GM12878 (cell line): ENCODE data around the gene GSG1L2. TPM values are rescaled to one million over a fixed set of nuclear protein-coding genes. Genes with fewer than 3 reads are reported as not detected.

ENCODE experiments used
- ATAC-seq: fragments of 200-7000 bp; cut with Tn5 transposase; 3 replicates; pipeline ENCODE4 v1.9.1; 2020; ENCODE audit warnings: mild to moderate bottlenecking, moderate library complexity
- BruUV-seq: library from RNA; stranded (reverse); fragments of 400-500 nt; replicated peaks from 2 replicates; lab custom pipeline; 2021; lab: Mats Ljungman, UMichigan
- CTCF ChIA-PET: fragments of 300-600 bp; sonication (Branson Sonifier 250); formaldehyde crosslinking; extraction: SDS; loops from one replicate; lab custom pipeline; 2021; ENCODE audit warnings: inconsistent platforms; lab: Yijun Ruan, JAX
- POLR2A ChIA-PET: fragments of 350-600 bp; formaldehyde crosslinking; extraction: SDS; loops from one replicate; lab custom pipeline; 2021; ENCODE audit warnings: inconsistent platforms; lab: Charles Lee
- RAD21 ChIA-PET: fragments of 300-600 bp; sonication (Branson Sonifier 250); formaldehyde crosslinking; loops from one replicate; lab custom pipeline; 2023; ENCODE audit warnings: antibody characterized with exemption; ENCODE audit not compliant: unreplicated experiment; lab: Charles Lee
- SMC1A ChIA-PET: fragments of 300-600 bp; sonication (Branson Sonifier 250); formaldehyde crosslinking; loops from one replicate; lab custom pipeline; 2023; ENCODE audit not compliant: unreplicated experiment, uncharacterized antibody; lab: Charles Lee
- DNase-seq: peaks from one replicate; pipeline ENCODE4 v3.0.0-alpha.2; 2011; ENCODE audit warnings: low read depth, low spot score
- FAIRE-seq: peaks from 3 replicates; lab custom pipeline; 2011; peaks lifted over from hg19 to GRCh38; lab: Jason Lieb, UNC
- H2AFZ ChIP-seq: 2 replicates; pipeline ENCODE4 v1.6.0; 2011; ENCODE audit warnings: low read depth, low read length, control low read depth; ENCODE audit not compliant: control insufficient read depth
- H3K27ac ChIP-seq: 2 replicates; pipeline ENCODE4 v1.5.1; 2011; ENCODE audit warnings: control low read depth; ENCODE audit not compliant: control insufficient read depth, insufficient read depth
- H3K27me3 ChIP-seq, 2 experiments: replicated peaks in 1 of 2; 2 replicates each; pipeline versions ENCODE4 v1.6.0 to v1.6.1; 2011; ENCODE audit warnings: low read length in 1 of 2; ENCODE audit not compliant: control insufficient read depth in 2 of 2, insufficient read depth in 2 of 2
- H3K36me3 ChIP-seq, 2 experiments: 2 replicates each; pipeline ENCODE4 v1.5.1; 2011; ENCODE audit warnings: low read length in 1 of 2; ENCODE audit not compliant: control insufficient read depth in 2 of 2, insufficient read depth in 2 of 2
- H3K4me1 ChIP-seq: 2 replicates; pipeline ENCODE4 v1.6.1; 2011; ENCODE audit warnings: mild to moderate bottlenecking, low read length, moderate library complexity, mixed read lengths; ENCODE audit not compliant: control insufficient read depth, insufficient read depth
- H3K4me2 ChIP-seq: 2 replicates; pipeline ENCODE4 v1.6.0; 2011; ENCODE audit warnings: control low read depth; ENCODE audit not compliant: control insufficient read depth, insufficient read depth
- H3K4me3 ChIP-seq: fragments of 200-600 bp; sonication (generic); 2 replicates; pipeline ENCODE4 v1.5.1; 2016
- H3K79me2 ChIP-seq: 2 replicates; pipeline ENCODE4 v1.6.0; 2011; ENCODE audit warnings: low read length; ENCODE audit not compliant: control insufficient read depth, insufficient read depth
- H3K9ac ChIP-seq: 2 replicates; pipeline ENCODE4 v1.8.0; 2011; ENCODE audit warnings: low read length, control low read depth, mixed read lengths; ENCODE audit not compliant: control insufficient read depth, insufficient read depth
- H3K9me3 ChIP-seq: replicated peaks from 3 replicates; pipeline ENCODE4 v1.5.1; 2011; ENCODE audit warnings: mild to moderate bottlenecking, low read length; ENCODE audit not compliant: control insufficient read depth, insufficient read depth
- H4K20me1 ChIP-seq: 2 replicates; pipeline ENCODE4 v1.6.0; 2011; ENCODE audit not compliant: control insufficient read depth, insufficient read depth
- ATF3 ChIP-seq: IDR thresholded peaks from 2 replicates; pipeline ENCODE4 v1.6.1; 2011; ENCODE audit warnings: low read depth, mild to moderate bottlenecking, low read length, moderate library complexity, borderline replicate concordance; ENCODE audit errors: extremely low read depth
- ELK1 ChIP-seq: IDR thresholded peaks from 2 replicates; pipeline ENCODE4 v1.6.1; 2012; ENCODE audit warnings: low read depth, low read length, improper control_type of control experiment
- NRF1 ChIP-seq: conservative IDR thresholded peaks from 2 replicates; pipeline ENCODE4 v1.6.1; 2011; ENCODE audit warnings: mild to moderate bottlenecking, low read depth, low read length, improper control_type of control experiment
- SREBF2 ChIP-seq: IDR thresholded peaks from 2 replicates; pipeline ENCODE4 v1.6.1; 2012; ENCODE audit warnings: mild to moderate bottlenecking, low read length
- ZNF592 ChIP-seq: fragments of 450-650 bp; IDR thresholded peaks from 2 replicates; pipeline ENCODE4 v1.6.1; 2017; ENCODE audit warnings: mild to moderate bottlenecking, moderate library complexity
- ZSCAN29 ChIP-seq: fragments of 450-650 bp; IDR thresholded peaks from 2 replicates; pipeline ENCODE4 v1.6.1; 2017; ENCODE audit warnings: mild to moderate bottlenecking, moderate library complexity
- WGBS: methylation state at CpG from one replicate; pipeline ENCODE4 v1.1.6; 2016; ENCODE audit warnings: low lambda C conversion rate; ENCODE audit not compliant: insufficient replicate concordance, insufficient coverage; ENCODE audit errors: missing lambda C conversion rate; 5-methylcytosine and 5-hydroxymethylcytosine counted together
- in situ Hi-C: fragments of 300-500 bp; cut with MboI; formaldehyde crosslinking; loops from 9 replicates; pipeline ENCODE4 v1.14.3; 2018; ENCODE audit warnings: mixed read lengths
- intact Hi-C: fragments of 100-400 bp; cut with micrococcal nuclease; formaldehyde crosslinking; loops from one replicate; pipeline ENCODE4 v1.14.2; 2022; ENCODE audit not compliant: unreplicated experiment
- polyA plus RNA-seq, 11 experiments: library from polyadenylated mRNA; depleted of rRNA in 4 of 11; unstranded in 6 of 11; stranded (reverse) in 5 of 11; fragments of >200 nt; fragmentation: Nextera tagmentation in 4 of 11; fragmentation: Illumina TruSeq in 1 of 11; extraction: Ambion mirVana in 4 of 11; extraction: Trizol in 1 of 11; gene quantifications; 1 replicate in 1 of 11; 2 replicates in 10 of 11; pipeline versions ENCODE4 v1.2.1 to v1.2.3, GENCODE V29; 2011 to 2016; ENCODE audit warnings: inconsistent platforms in 2 of 11, missing spikeins in 2 of 11, low read depth in 1 of 11
- total RNA-seq, 4 experiments: library from RNA; depleted of rRNA in 3 of 4; stranded (reverse); fragments of >200 nt in 3 of 4; fragmentation: Illumina TruSeq in 1 of 4; extraction: Trizol in 1 of 4; gene quantifications; 2 replicates each; pipeline versions ENCODE4 v1.2.1 to v1.2.3, GENCODE V29; 2013 to 2021

Gene GSG1L2
- total and polyA plus RNA-seq, 10 of the 15 experiments (the other 5 are each of a cell fraction or from before 2014, with no cell fraction given), result not detected

GRCh38 chr17:9839433-9839832, 17.6 kb upstream of the GSG1L2 start:
- ChIA-PET SMC1A (no interaction called here), CTCF (no interaction called here), POLR2A (no interaction called here), RAD21 (no interaction called here)
- TF ChIP-seq NRF1 (no peak), ATF3 (no peak), SREBF2 (no peak), ELK1 (no peak), ZNF592 (no peak), ZSCAN29 (no peak)
- Histone ChIP-seq H3K9me3 (no peaks in the 10 kb centered on the region), H3K4me3 (no peak overlapping the region), H3K27ac (no peak overlapping the region), H3K36me3 (no peaks in the 10 kb centered on the region), H3K4me1 (no peaks in the 10 kb centered on the region), H3K9ac (no peak overlapping the region), H3K27me3 (no peaks in the 10 kb centered on the region), H4K20me1 (no peaks in the 10 kb centered on the region), H3K4me2 (no peak overlapping the region), H3K79me2 (no peaks in the 10 kb centered on the region), H2AFZ (no peak overlapping the region)
- in situ Hi-C loops, result loop anchor here (10.0 kb wide), 1 partner anchor 55 kb away; no protein-coding TSS in a partner anchor
- 0% methylated on average over 4 of the region's 4 CpGs for WGBS
- no peak for FAIRE-seq
- intact Hi-C loops, result no loop called here
- no peak for DNase-seq
- no TSS peak for BruUV-seq
- no peak for ATAC-seq
